Measurements from ENCODE around the gene TRAPPC1. TPM values are rescaled to one million over a fixed set of nuclear protein-coding genes. Genes with fewer than 3 reads are reported as not detected.

The TRAPPC1 gene
- total RNA-seq, 1 experiment from 2014 or later: 111 TPM

GRCh38 chr17:7882068-7882467 lies 49.7 kb downstream of the TRAPPC1 start:
- DNase-seq (ENCODE audit: low spot score): no peak
- peaks cover 10% of the 10 kb centered on the region for H3K36me3 ChIP-seq (ENCODE audit: insufficient read depth, low read length, poor library complexity, severe bottlenecking)
- H3K27ac ChIP-seq (ENCODE audit: low read depth, low read length, poor library complexity, severe bottlenecking): no peak overlapping the region
- peaks cover 25% of the 10 kb centered on the region for H3K4me1 ChIP-seq (ENCODE audit: insufficient read depth, low read length, poor library complexity, severe bottlenecking)
- TF ChIP-seq EZH2 (IDR thresholded peaks at IDR 0.05; ENCODE audit: borderline replicate concordance, low read depth, low read length, poor library complexity, severe bottlenecking): no peak
- TF ChIP-seq CTCF (conservative IDR thresholded peaks at IDR 0.05; ENCODE audit: low read depth, low read length): no peak
- H3K4me3 ChIP-seq (ENCODE audit: low read depth, low read length, poor library complexity, severe bottlenecking): no peak overlapping the region
- ChIA-PET POLR2A (ENCODE audit: low non-redundant PET) (no interaction called here), CTCF (no interaction called here)
- H3K27me3 ChIP-seq (replicated peaks; ENCODE audit: insufficient read depth, low read depth, low read length, poor library complexity): no peaks in the 10 kb centered on the region
- BruUV-seq (replicated peaks): no TSS peak
- intact Hi-C loops (cut with micrococcal nuclease; ENCODE audit: unreplicated experiment): no loop called here
- H3K9me3 ChIP-seq (ENCODE audit: low read depth, low read length, poor library complexity, severe bottlenecking): no peaks in the 10 kb centered on the region

GRCh38 chr17:7881276-7882054 lies 50.3 kb downstream of the TRAPPC1 start:
- no peak overlapping the region for H3K4me3 ChIP-seq (ENCODE audit: low read depth, low read length, poor library complexity, severe bottlenecking)
- H3K9me3 ChIP-seq (ENCODE audit: low read depth, low read length, poor library complexity, severe bottlenecking): no peaks in the 10 kb centered on the region
- H3K27me3 ChIP-seq (replicated peaks; ENCODE audit: insufficient read depth, low read depth, low read length, poor library complexity): no peaks in the 10 kb centered on the region
- no peak for DNase-seq (ENCODE audit: low spot score)
- H3K36me3 ChIP-seq (ENCODE audit: insufficient read depth, low read length, poor library complexity, severe bottlenecking): peaks cover 10% of the 10 kb centered on the region
- peaks cover 25% of the 10 kb centered on the region for H3K4me1 ChIP-seq (ENCODE audit: insufficient read depth, low read length, poor library complexity, severe bottlenecking)
- ChIA-PET POLR2A (ENCODE audit: low non-redundant PET) (no interaction called here), CTCF (no interaction called here)
- intact Hi-C loops (cut with micrococcal nuclease; ENCODE audit: unreplicated experiment): no loop called here
- BruUV-seq (replicated peaks): no TSS peak
- TF ChIP-seq EZH2 (IDR thresholded peaks at IDR 0.05; ENCODE audit: borderline replicate concordance, low read depth, low read length, poor library complexity, severe bottlenecking) (no peak), CTCF (conservative IDR thresholded peaks at IDR 0.05; ENCODE audit: low read depth, low read length) (no peak)
- H3K27ac ChIP-seq (ENCODE audit: low read depth, low read length, poor library complexity, severe bottlenecking): peak overlapping the region; percentile 22

Other genes starting within 250 kb of the TRAPPC1 start
- gene TP53, start 244.5 kb downstream of the TRAPPC1 start, total RNA-seq (2021): 32.2 and 34.8 TPM in 2 replicates
- 42.2 and 51.8 TPM in 2 replicates for gene WRAP53, start 243.5 kb downstream of the TRAPPC1 start, total RNA-seq (2021)
- 10.0 and 15.8 TPM in 2 replicates for gene EFNB3, start 226.7 kb downstream of the TRAPPC1 start, total RNA-seq (2021)
- gene DNAH2, start 214.2 kb downstream of the TRAPPC1 start, total RNA-seq (2021): 0.15 and 0.24 TPM in 2 replicates
- 46.8 and 51.1 TPM in 2 replicates for gene KDM6B, start 97.7 kb downstream of the TRAPPC1 start, total RNA-seq (2021)
- 1.7 and 3.0 TPM in 2 replicates for gene TMEM88, start 76.9 kb downstream of the TRAPPC1 start, total RNA-seq (2021)
- gene NAA38, start 74.4 kb downstream of the TRAPPC1 start, total RNA-seq (2021): 64.3 and 67.7 TPM in 2 replicates
- 16.9 and 18.7 TPM in 2 replicates for gene CYB5D1, start 73.9 kb downstream of the TRAPPC1 start, total RNA-seq (2021)
- gene CHD3, start 43.2 kb downstream of the TRAPPC1 start, total RNA-seq (2021): 249 and 264 TPM in 2 replicates
- 0.83 and 1.1 TPM in 2 replicates for gene RNF227, start 15.7 kb downstream of the TRAPPC1 start, total RNA-seq (2021)
- gene KCNAB3, start 2.1 kb downstream of the TRAPPC1 start, total RNA-seq (2021): 24.8 and 32.4 TPM in 2 replicates
- 72.3 and 79.9 TPM in 2 replicates for gene CNTROB, start 260 bp upstream of the TRAPPC1 start, total RNA-seq (2021)
- not detected in 2 replicates for gene GUCY2D, start 70.7 kb upstream of the TRAPPC1 start, total RNA-seq (2021)
- 0.17 and 0.30 TPM in 2 replicates for gene ALOX15B, start 107.1 kb upstream of the TRAPPC1 start, total RNA-seq (2021)
- gene ALOX12B, start 155.8 kb upstream of the TRAPPC1 start, total RNA-seq (2021): 0.39 TPM in 1 of 2 replicates, not detected in the other
- gene ALOXE3, start 186.6 kb upstream of the TRAPPC1 start, total RNA-seq (2021): not detected in 2 replicates
- gene HES7, start 192.2 kb upstream of the TRAPPC1 start, total RNA-seq (2021): 1.7 and 3.9 TPM in 2 replicates
- 47.1 and 50.0 TPM in 2 replicates for gene PER1, start 220.5 kb upstream of the TRAPPC1 start, total RNA-seq (2021)
- 41.3 and 51.0 TPM in 2 replicates for gene VAMP2, start 231.0 kb upstream of the TRAPPC1 start, total RNA-seq (2021)
- gene TMEM107, start 244.4 kb upstream of the TRAPPC1 start, total RNA-seq (2021): 19.4 and 25.3 TPM in 2 replicates